GM19372 (cell line): ENCODE data around the gene DDX27.
A peak's percentile ranks its signal among the peaks of the same experiment; 100 is the strongest.
"Not testable (repeated sequence)": the region's sequence is repeated elsewhere in the genome, so short reads cannot be mapped to it uniquely, and the experiment has no call there.

Source experiments
- ATAC-seq: cut with Tn5 transposase; IDR thresholded peaks from one replicate; pipeline ENCODE4 v1.9.1; 2021; ENCODE audit warnings: mild to moderate bottlenecking, low read depth, moderate library complexity; ENCODE audit not compliant: unreplicated experiment

Gene DDX27

GRCh38 chr20:49219091-49219923 is at the start of gene DDX27:
DDX27 (plus strand) TSS chr20:49219416; CDS start chr20:49219449, 33 bp downstream.
- ATAC-seq, result peak; percentile 97

- ATAC-seq, result no peak
These were observed 49.7 kb upstream of the DDX27 start for GRCh38 chr20:49169547-49169946.

- no peak for ATAC-seq
These were observed 48.5 kb upstream of the DDX27 start for GRCh38 chr20:49170714-49171113.

GRCh38 chr20:49171909-49172308 is 47.3 kb upstream of the DDX27 start:
- no peak for ATAC-seq

- ATAC-seq, result no peak
These were observed 46.8 kb upstream of the DDX27 start for GRCh38 chr20:49172413-49172812.

GRCh38 chr20:49174183-49174582 is 45.0 kb upstream of the DDX27 start:
- ATAC-seq, result no peak

GRCh38 chr20:49179368-49180277 is 39.6 kb upstream of the DDX27 start:
- ATAC-seq, result no peak

GRCh38 chr20:49181265-49181877 is 37.8 kb upstream of the DDX27 start:
- ATAC-seq, result no peak

GRCh38 chr20:49183444-49183843 is 35.8 kb upstream of the DDX27 start:
- ATAC-seq, result no peak

GRCh38 chr20:49184084-49184501 is 35.1 kb upstream of the DDX27 start:
- not testable (repeated sequence) for ATAC-seq

- no peak for ATAC-seq
These were observed 34.5 kb upstream of the DDX27 start for GRCh38 chr20:49184691-49185070.

GRCh38 chr20:49185071-49185761 is 34.0 kb upstream of the DDX27 start:
- ATAC-seq, result no peak

- ATAC-seq, result no peak
These were observed 32.5 kb upstream of the DDX27 start for GRCh38 chr20:49186535-49187329.

GRCh38 chr20:49187330-49187850 is 31.8 kb upstream of the DDX27 start:
- ATAC-seq, result no peak

GRCh38 chr20:49187851-49188641 is 31.2 kb upstream of the DDX27 start, which contains the start of gene STAU1:
STAU1 (minus strand) TSS chr20:49188334; CDS start chr20:49166201, 22,133 bp downstream.
- peak; percentile 87 for ATAC-seq

GRCh38 chr20:49192944-49193518 is 26.2 kb upstream of the DDX27 start:
- not testable (repeated sequence) for ATAC-seq

GRCh38 chr20:49199729-49200293 is 19.4 kb upstream of the DDX27 start:
- no peak for ATAC-seq

GRCh38 chr20:49203011-49203410 is 16.2 kb upstream of the DDX27 start:
- ATAC-seq, result no peak
